NCI-H82 (cell line): ENCODE results near the gene EMX2.
"Not testable (repeated sequence)": the region's sequence is repeated elsewhere in the genome, so short reads cannot be mapped to it uniquely, and the experiment has no call there.

Experiments
- DNase-seq: peaks from one replicate; lab custom pipeline; 2025; lab: John Stamatoyannopoulos, UW

Gene EMX2

DNA sequence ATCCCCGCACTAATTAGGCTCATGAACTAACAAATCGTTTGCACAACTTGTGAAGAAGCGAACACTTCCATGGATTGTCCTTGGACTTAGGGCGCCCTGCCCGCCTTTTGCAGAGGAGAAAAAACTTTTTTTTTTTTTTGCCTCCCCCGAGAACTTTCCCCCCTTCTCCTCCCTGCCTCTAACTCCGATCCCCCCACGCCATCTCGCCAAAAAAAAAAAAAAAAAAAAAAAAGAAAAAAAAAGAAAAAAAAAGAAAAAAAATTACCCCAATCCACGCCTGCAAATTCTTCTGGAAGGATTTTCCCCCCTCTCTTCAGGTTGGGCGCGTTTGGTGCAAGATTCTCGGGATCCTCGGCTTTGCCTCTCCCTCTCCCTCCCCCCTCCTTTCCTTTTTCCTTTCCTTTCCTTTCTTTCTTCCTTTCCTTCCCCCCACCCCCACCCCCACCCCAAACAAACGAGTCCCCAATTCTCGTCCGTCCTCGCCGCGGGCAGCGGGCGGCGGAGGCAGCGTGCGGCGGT lies at the start of gene EMX2:
Gene EMX2 (plus strand): TSS at position 41 of the 519 bp plus-strand sequence. CDS start 522 bp downstream, outside the sequence.
- DNase-seq, result no peak

DNA sequence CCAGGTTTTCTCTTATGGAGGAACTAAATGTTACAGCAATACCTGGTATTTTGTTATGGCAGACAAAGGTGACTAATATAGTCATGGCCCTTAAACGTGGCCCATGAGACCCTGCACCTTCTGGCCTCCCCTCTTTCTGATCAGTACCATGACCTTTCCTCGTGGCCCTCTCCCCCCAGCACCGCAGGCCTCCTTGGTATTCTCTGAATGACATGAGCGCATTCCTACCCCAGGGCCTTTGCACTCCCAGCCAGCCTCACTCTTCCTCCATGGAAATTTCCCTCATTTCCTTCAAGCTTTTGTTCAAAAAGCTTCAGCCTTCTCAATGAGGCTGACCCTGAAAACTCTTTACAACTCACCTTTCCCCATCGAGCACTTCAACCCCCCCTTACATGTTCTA lies 46.5 kb upstream of the EMX2 start:
- DNase-seq, result no peak

DNA sequence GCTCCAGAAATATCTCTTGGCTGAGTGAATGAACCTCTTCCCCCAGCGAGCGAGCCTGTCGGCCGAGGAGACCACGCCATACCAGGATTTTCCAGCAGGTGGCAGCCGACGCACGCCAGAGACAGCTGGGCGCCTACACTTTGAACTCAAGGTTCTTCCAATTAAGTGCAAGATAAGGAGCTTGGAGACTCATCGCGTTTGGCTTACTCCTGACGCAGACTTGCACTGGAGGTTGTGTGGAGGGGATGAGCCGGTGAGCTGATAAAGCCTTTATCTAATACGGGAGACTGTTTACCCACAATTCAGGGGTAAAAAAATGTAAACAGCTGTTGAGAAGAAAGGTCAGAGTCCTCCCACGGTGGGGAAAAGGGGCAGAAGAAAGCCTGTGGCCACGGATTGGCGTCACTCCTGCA lies 45.9 kb upstream of the EMX2 start:
- peak; percentile 83 for DNase-seq

DNA sequence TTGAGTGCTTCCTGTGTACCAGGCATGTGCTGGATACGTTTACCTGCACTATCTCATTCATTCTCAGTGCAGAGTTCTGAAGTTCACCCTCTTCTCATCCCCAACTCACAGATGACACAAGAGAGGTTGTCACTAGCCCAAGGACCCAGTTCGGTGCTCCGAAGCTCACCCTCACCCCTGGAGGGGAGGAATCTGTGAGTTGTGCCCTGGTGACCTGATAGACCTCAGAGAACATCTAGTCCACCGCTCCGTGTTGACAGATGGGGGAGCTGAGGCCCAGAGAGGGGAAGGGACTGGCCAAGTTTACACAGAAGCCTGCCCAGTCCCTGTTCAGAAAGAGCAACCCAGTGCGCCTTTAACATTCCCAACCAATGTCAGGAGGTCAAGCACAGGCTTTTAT lies 44.8 kb upstream of the EMX2 start:
- no peak for DNase-seq

DNA sequence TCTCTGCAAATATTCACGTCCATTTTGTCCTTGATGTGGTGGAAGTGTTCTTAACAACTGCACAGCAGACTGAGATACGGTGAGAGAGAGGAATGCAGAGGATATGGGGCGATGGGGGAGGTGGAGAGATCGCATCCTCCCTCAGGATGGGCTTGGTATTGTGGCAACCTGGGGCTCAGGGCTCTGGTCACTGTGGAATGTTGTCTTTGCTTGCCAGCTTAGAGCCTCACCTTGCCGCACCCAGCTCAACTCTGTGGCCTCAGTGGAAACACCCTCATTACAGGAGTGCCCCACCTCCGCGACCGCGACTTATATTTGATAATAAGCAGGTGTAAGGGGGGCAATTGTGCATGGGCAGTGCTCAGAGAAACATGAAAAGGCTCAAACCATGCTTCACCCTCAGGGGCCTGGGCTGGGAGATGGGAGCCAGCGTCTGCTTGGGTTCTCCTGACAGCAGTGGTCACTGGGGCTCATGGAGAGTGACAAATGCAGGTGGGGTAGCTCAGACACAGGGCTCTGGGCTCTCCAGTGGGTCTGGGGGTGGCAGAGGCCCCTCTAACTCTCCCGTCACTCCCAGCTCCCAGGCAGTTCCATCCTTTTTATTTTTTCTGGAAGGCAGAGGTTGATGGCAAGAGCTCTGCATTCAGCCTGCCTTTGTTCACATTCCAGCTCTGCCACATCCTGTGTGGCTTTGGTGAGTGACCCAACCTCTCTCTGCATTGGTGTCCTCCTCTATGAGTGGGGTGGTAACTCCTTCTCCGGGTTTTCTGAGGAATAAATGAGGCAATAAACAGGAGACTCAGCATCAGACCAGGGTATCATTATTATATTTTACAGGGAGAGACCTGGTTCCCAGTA lies 43.1 kb upstream of the EMX2 start:
- DNase-seq, result no peak

DNA sequence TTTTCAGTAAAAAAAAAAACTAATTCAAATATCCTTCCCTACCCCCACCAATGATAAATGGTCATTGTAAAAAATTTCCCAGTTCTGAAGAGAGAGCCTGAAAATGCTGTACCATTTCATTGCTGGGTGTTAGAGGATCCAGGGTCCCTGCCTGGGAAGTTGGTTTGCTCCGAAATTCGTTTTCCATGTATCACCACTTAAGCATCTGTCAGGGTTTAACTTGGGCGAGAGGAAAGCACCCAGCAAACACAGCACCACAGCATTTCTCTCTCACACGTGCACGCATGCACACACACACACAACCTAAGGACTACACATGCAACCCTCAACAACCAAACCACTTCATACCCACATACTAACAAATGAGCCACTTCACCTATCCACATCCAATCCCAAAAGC lies 42.1 kb upstream of the EMX2 start:
- no peak for DNase-seq

DNA sequence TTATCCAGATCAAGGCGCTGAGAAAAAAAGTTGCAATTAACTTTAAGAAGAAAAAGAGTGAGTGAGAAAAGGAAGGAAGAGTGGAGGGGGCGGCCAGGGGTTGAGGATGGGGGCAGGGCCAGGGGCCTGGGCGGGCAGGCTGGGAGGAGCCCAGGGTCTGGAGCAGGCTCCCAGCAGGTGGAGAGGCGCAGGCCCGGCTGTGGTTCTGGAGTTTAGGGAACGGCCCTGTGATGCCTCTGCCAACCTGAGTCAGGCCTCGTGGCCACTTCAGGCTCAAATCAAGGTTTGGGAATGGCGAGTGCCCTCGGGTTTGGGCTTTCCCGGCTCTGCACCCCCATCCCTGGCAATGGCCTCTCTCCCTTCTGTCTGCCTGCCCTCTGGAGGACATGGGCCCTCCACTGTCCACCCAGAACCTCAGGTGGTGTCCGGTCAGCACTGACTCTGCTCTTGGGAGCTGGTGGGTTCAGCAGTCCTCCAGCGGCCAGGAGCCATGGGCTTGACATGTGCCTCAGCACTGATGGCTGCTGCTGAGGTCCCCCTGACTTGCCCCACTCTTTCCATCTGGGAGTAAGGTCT lies 41.0 kb upstream of the EMX2 start:
- no peak for DNase-seq

DNA sequence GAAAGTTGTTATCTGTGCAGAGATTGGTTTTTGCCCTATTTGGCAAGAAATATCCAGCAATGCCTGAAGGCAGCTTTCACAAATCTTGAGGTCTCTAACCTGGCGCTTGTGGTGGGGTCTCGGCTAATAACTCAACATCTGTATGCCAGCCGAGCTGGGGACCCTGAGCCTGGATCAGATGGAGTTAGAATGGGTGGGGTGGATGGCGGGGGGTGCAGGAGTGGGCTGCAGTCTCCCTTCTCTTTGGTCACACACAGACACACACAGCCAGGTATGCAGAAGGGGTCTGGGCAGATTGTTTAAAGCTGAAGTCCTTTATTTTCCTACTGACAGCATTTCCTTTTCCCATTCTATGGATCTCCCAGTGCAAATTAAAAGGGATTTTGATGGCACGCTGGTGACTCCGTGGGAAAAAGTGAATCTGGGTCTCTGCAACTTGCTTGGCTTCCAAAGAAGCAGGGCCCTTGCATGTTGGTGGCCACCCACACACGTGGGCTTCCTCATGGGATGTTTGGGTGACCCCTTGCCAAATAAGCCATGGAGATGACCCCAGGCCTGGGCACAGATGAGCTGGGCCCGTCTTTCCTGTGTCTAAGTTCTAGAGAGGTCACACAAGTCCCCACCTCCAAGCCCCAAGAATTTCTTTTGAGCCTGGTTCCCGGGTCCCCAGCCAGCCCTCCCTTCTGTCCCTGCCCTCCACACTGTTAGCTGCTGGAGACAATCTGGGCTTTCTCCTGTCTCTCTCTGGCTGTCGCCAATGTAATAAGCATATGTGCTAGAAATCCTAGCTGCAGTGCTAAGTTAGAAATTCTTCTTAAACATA lies 39.9 kb upstream of the EMX2 start:
- peak; percentile 25 for DNase-seq

DNA sequence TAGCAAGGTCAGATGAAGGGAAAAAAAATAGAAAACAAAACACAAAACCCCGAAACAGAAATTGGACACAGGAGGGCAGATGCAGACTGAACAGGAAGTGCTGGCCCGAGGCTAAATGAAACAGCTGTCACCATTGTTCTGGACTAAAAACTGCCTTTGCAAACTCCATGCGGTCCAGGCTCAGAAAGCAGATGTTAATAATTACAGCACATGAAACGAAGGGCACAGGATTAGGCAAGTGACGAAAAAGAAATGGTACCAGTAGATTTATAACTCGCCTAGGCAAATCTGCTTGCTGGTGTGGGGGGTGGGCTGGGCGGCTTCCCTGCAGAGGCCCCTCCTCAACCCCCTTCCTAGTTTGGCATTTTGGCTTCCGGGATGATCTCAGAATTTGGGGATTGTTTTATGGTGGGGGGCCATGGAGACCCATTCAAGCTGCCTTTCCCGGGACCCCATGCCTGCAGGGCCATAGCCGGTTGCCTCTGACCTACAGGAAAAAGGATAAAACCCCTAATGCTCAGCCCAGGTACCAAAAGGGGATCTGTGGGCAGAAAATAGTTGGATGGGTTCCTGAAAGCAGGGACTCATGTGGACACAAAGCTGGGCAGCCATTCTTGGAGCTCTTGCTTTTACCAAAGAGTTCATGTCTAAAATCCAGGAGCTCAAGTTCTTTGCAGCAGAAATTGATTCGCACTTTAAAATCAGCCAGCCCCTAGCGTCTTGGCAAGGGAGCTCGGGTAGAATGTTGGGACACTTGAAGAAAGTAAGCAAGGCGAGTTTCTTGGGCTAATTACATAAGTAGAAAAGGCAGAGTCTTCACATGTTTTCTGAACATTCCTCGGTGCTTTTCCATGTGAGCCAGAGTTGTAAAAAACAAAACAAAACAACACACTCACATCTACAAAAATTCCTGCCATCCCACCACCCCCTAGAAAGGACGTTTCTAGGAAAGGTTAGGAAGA lies 39.0 kb upstream of the EMX2 start:
- peak; percentile 28 for DNase-seq

DNA sequence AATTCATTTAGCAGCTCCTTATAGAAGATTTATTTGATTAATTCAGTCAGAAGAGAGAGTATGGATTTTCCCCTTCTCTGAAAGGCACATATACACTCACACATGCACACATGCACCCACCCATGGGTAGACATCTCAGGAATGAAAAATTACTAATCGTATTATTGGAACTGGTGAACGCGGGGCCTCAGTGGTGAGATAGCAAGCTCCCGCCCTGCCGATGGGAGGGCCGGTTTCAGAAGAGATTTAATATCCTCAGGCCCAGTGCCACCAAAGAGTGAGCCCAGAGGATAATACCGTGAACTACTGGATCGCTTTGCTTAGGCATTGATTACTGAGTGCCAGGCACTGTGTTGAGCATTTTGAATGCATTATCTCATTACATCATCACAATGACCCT lies 38.0 kb upstream of the EMX2 start:
- no peak for DNase-seq

DNA sequence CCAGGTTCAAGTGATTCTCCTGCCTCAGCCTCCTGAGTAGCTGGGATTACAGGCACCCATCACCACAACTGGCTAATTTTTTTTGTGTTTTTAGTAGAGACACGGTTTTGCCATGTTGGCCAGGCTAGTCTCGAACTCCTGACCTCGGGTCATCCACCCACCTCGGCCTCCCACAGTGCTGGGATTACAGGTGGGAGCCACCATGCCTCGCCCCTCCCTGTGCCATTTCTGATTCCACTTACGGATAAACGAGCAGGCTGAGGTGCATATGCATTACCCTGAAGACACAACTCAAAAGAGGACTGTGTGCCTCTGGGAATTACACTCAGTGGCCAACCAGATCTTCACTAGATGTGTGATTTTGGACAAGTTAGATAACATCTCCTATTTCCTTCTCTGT lies 35.5 kb upstream of the EMX2 start:
- not testable (repeated sequence) for DNase-seq

DNA sequence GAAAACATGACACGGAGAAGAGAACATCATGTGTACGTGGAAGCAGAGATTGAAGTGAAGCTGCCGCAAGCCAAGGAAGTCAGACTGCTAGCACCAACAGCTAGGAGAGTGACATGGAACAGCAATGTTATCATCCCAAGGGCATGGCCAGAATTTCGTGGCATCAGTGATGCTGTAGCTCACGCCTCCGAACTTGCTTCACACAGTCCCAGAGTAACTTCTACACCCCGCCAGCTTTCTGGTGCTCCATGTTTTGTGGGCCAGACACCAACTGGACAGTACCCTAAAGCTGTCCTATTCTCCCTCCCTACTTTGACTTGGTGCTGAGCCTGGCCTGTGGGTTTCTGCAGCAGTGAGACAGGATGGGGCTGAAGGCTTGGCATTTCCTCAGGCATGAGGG lies 33.0 kb upstream of the EMX2 start:
- DNase-seq, result no peak

DNA sequence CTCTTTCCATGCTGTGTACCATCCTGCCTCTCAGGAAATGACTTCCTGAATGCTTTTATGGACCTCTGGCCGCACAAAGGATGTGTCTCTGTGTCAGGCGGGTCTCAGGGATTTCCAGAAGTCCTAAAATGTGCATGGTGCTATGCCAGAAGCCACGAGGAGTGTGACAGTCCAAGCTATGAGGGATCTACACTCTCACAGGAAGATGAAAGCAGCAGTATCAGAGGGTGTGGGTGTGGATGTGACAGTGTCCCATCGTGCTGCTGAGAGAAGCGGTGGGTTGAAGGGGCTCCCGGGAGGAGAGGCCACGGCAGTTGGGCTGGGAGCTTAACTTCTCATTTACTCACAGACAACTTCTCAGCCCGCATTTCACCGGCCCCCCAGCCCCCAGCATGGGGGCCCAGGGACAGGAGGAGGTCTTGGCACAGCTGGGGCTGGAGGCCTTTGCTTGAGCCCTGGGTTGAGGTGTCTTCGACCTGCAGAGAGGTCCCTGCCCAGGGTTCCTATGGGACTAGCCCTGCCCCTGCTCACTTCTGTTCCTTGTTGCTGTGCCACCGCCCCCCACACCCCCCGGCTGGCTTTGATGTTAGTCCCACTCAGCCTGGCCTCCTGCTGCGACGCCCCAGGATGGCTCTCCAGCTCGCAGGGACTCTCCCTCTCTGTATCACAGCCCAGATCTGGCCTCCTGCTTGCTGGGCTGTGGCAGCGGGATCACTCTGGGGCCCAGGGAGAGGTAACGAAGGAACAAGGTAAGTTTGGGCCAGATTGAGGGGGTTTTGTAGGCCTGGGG lies 30.8 kb upstream of the EMX2 start:
- DNase-seq, result no peak

DNA sequence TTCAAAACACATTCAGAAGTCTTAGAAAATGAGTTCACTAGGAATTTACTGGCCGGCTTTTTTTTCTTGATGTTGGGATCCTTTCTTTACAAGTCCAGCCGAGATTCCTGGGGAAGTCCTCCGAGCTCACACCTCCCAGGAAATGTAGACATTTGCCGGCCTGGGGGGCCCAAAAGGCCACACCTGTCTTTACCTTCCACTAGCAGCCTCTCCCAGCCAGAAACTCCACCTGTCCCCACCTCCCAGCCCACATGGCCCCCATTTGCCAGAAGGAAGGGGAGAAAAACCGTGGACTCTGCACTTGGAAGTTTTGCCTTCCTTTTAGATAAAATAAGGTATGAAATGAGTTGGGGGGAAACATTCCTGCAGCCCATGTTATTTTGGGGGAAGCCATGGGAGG lies 27.6 kb upstream of the EMX2 start:
- DNase-seq, result no peak

DNA sequence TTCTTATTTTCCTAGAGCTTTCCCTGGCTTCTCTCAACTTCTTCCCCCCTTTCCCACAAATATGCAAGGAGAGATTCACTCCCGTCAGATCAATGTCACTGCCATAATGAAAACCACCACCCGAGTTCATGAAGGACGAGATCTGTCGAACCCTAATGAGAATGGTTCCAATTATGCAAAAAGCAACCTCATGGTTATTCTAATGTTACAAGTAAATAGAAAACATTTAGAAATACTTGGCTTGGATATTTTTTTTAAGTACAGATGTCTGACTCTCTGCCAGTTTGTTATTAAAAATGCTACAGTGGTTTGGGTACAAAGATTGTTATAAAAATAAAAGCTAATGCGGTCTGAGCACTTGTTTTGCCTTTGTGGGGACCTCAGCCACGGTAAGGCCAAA lies 25.9 kb upstream of the EMX2 start:
- no peak for DNase-seq

DNA sequence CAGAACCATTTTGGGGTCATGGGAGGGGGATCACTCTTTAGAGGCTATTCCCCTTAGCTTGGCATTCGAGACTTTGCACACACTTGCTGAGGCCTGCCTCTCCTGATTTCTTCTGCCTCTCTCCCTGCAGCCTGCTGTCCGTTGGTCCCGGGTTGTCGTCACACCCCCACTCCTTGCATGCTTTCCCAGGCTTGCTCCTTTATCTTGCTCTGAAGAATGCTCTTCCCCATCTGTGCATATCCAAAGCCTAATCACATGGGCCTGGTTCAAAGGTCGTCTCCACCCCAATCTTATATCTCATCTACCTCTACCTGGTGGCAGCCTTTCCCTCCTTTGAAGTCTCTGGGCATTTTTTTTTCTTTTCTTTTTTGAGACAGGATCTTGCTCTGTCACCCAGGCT lies 24.3 kb upstream of the EMX2 start:
- no peak for DNase-seq

DNA sequence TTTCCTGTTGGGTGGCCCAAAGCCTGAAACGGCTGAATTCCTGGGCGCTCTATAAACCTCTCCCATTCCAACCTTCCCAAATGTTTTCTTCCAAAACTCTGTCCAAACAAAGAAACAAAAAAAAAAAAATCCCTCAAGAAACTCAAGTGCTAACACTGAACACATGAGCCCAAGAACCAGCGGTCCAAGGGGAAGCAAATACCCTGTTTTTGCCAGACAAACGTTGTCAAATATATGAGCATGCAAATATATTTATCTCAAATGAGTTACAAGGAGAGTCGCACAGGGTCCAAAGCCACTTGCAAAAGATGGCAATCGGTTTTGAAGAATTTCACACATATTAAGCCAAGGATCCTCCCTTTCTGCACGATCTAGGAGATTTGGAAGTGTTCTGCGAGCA lies 23.3 kb upstream of the EMX2 start:
- no peak for DNase-seq

DNA sequence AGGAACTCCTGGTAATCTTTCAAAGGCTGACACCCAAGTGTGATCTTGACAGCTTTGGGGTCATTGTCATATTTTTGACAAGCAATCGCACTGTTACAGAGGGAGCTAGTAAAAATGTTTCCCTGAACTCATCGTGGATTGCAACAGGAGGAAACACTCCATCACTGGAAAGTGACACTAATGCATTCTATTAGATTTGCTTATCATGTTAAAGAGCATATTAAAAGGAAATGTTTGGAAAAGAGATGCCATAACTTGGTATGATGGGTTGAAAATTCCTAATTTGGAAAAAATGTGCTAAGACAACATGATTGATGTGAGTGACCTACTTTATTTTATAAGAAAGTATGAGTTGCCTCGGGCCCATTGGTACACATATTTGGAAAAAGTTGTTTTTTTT lies 22.7 kb upstream of the EMX2 start:
- no peak for DNase-seq

DNA sequence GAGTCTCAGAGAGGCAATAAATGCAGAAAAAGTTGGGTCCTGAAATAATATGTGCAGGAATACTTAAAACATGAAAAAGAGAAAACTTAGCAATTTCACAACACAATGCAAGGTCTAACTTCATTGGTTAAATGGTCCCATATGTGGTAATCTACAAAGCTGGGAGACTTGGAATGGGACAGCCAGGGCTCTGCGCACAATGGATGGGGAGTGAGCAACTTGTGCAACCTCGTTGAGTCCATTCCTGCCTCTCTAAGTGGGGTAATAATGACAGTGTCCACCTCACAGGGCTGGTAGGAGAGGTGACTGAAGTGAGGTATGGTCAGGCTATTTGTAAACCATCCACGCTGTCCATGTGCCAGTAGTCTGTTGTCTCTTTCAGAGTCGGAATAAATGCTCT lies 11.8 kb upstream of the EMX2 start:
- no peak for DNase-seq

DNA sequence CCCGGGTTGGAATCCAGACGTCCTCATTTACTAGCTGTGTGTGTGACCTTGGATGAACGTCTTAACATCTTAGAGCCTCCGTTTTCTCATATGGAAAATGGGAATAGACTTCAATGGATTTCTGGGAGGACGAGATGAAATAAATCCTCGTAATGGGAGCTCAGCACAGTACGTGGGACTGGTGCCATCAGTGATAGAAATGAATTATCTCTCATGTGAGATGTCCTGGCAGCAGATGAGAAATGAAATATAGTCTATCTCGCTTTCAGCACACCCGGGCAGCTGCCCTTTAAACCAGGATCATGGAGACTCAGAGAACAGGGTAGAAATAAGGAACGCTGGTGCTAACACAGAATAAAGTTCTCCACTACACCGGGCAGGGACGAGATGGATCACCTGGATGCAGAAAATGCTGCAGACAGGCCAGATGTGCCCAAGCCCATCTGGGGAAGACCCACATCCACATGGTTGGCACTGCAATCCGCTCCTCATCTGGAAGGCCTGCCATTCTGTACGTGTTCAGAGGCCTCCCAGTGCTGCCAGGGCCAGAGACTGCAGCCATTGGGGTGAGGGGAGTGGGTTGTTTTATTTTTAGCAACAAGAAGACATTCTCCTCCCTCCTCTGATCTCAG lies 11.1 kb upstream of the EMX2 start:
- no peak for DNase-seq
